ENCODE data around the gene GRID1. TPM values are rescaled to one million over a fixed set of nuclear protein-coding genes. Genes with fewer than 3 reads are reported as not detected.

GRID1 gene
- polyA plus RNA-seq, 1 of the 3 experiments (the other 2 are of a cell fraction) = 0.13 TPM

DNA sequence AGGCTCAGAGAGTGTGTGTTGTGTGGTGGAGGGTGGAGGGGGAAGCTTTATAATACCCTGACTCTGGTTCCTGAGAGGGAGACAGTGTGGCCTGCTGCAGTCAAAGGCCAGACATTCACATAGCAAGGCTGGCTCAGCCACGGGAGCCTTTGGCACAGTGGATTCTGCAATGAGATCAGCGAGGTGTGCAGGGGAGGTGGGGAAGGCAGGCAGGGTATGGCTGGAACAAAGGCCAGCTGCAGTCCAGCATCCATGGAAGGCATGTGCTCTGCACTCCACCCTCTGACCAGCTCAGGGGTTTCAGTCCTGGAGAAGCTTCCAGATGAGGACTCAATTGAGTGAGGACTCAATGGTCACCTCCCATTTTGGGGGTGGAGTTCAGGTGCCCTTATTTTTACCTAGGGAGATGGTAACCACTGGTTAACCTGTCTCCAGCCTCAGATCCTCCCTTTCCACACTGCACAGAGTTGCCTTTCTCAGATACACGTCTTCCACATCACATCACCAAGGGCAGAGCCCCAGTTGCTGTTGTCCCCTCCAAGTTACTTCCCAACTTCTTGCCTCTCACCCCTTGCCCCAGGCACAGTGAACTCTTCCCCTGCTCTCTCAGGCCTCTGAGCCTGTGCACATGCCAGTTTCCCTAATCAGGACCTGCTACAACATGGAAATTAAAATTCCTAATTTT, 504.9 kb downstream of the GRID1 start (continued):
- TF ChIP-seq, protein P1, sequence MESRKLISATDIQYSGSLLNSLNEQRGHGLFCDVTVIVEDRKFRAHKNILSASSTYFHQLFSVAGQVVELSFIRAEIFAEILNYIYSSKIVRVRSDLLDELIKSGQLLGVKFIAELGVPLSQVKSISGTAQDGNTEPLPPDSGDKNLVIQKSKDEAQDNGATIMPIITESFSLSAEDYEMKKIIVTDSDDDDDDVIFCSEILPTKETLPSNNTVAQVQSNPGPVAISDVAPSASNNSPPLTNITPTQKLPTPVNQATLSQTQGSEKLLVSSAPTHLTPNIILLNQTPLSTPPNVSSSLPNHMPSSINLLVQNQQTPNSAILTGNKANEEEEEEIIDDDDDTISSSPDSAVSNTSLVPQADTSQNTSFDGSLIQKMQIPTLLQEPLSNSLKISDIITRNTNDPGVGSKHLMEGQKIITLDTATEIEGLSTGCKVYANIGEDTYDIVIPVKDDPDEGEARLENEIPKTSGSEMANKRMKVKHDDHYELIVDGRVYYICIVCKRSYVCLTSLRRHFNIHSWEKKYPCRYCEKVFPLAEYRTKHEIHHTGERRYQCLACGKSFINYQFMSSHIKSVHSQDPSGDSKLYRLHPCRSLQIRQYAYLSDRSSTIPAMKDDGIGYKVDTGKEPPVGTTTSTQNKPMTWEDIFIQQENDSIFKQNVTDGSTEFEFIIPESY (IDR thresholded peaks at IDR 0.05; ENCODE audit: borderline replicate concordance, low read depth) = no peak
- TF ChIP-seq, protein P2, sequence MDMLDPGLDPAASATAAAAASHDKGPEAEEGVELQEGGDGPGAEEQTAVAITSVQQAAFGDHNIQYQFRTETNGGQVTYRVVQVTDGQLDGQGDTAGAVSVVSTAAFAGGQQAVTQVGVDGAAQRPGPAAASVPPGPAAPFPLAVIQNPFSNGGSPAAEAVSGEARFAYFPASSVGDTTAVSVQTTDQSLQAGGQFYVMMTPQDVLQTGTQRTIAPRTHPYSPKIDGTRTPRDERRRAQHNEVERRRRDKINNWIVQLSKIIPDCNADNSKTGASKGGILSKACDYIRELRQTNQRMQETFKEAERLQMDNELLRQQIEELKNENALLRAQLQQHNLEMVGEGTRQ (IDR thresholded peaks at IDR 0.05; ENCODE audit: borderline replicate concordance, low read depth, low read length) = no peak
- no peak for TF ChIP-seq RAD21 (IDR thresholded peaks at IDR 0.05; ENCODE audit: low read length)
- no peak for TF ChIP-seq FOSL2 (IDR thresholded peaks at IDR 0.05; ENCODE audit: borderline replicate concordance, low read depth)

DNA sequence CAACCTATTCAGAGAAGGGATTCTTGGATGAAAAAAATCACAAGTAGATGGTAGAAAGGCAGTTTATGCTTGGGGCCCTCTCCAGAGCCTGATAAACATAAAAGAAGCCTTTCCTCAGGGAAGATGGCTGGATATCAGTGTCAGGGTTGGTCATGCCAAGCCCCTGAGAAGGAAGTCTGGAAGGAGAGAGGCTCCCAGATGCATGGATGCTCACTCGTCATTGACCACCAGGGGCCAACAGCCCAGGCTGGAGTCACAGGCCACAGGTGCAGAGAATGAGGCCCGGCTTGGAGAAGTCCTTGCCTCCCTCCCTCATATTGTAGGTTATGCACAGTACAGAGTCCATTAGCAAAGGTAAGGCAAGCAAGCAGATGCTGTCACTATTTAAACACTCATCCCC, 506.7 kb downstream of the GRID1 start:
- no peaks in the 10 kb centered on the region for H3K9me3 ChIP-seq
- CTCF ChIA-PET = no interaction called here

More for the DNA sequence above, 506.7 kb downstream of the GRID1 start:
- H3K79me2 ChIP-seq (ENCODE audit: insufficient read depth) = no peaks in the 10 kb centered on the region
- H3K4me3 ChIP-seq (ENCODE audit: low read depth in 2 of 2, low read length in 1 of 2) = no peak overlapping the region
- no peaks in the 10 kb centered on the region for H3F3A ChIP-seq (replicated peaks; ENCODE audit: insufficient read depth)
- H3K4me1 ChIP-seq (ENCODE audit: control insufficient read depth in 1 of 2, insufficient read depth in 2 of 2, low read depth in 1 of 2, low read length in 1 of 2) = no peaks in the 10 kb centered on the region
- no peak for DNase-seq
- no peak overlapping the region for H3K27ac ChIP-seq (ENCODE audit: low read depth in 2 of 2, low read length in 1 of 2)
- H3K9ac ChIP-seq = no peak overlapping the region
- no peak overlapping the region for H3K4me2 ChIP-seq
- WGBS (ENCODE audit: low lambda C conversion rate) = 8% methylated on average over 2 of the region's 2 CpGs
- H3K27me3 ChIP-seq (ENCODE audit: insufficient read depth) = no peaks in the 10 kb centered on the region
- POLR2A ChIA-PET = no interaction called here
- no peak for TF ChIP-seq RCOR1 (IDR thresholded peaks at IDR 0.05; ENCODE audit: low read length)
- TF ChIP-seq TAF1 (IDR thresholded peaks at IDR 0.05; ENCODE audit: borderline replicate concordance, low read depth, low read length) = no peak
- TF ChIP-seq TCF12 (IDR thresholded peaks at IDR 0.05) = no peak
- TF ChIP-seq, protein P3, sequence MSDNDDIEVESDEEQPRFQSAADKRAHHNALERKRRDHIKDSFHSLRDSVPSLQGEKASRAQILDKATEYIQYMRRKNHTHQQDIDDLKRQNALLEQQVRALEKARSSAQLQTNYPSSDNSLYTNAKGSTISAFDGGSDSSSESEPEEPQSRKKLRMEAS (IDR thresholded peaks at IDR 0.05; ENCODE audit: low read depth) = no peak
- TF ChIP-seq FOXM1 (IDR thresholded peaks at IDR 0.05; ENCODE audit: low read depth) = no peak
- TF ChIP-seq GATA2 (CRISPR knock-in tag; IDR thresholded peaks at IDR 0.05) = no peak
- no peak for TF ChIP-seq EZH2phosphoT487 (IDR thresholded peaks at IDR 0.05; ENCODE audit: borderline replicate concordance, low read depth)
- TF ChIP-seq, protein P4, sequence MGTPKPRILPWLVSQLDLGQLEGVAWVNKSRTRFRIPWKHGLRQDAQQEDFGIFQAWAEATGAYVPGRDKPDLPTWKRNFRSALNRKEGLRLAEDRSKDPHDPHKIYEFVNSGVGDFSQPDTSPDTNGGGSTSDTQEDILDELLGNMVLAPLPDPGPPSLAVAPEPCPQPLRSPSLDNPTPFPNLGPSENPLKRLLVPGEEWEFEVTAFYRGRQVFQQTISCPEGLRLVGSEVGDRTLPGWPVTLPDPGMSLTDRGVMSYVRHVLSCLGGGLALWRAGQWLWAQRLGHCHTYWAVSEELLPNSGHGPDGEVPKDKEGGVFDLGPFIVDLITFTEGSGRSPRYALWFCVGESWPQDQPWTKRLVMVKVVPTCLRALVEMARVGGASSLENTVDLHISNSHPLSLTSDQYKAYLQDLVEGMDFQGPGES (IDR thresholded peaks at IDR 0.05; ENCODE audit: low read depth, low read length) = no peak
- no peak for TF ChIP-seq NFIC (IDR thresholded peaks at IDR 0.05; ENCODE audit: borderline replicate concordance)
- TF ChIP-seq ELF1 (IDR thresholded peaks at IDR 0.05) = no peak
- no peaks in the 10 kb centered on the region for H3K36me3 ChIP-seq (replicated peaks in 1 of 2; ENCODE audit: control insufficient read depth in 1 of 2, insufficient read depth in 2 of 2, low read length in 1 of 2)
- no peaks in the 10 kb centered on the region for H3K9me2 ChIP-seq
- H4K20me1 ChIP-seq (ENCODE audit: insufficient read depth) = no peaks in the 10 kb centered on the region
- no peak overlapping the region for H2AFZ ChIP-seq (ENCODE audit: low read depth)
